A673 (cell line): ENCODE data around the gene POU2F3.

Source experiments
- EZH2 ChIP-seq: fragments of 200-600 bp; sonication (generic); IDR thresholded peaks from 2 replicates; pipeline ENCODE4 v1.6.1; 2017; ENCODE audit warnings: borderline replicate concordance, low read depth, mild to moderate bottlenecking, mixed read lengths, antibody characterized with exemption, low read length; ENCODE audit not compliant: poor library complexity, severe bottlenecking
- TF ChIP-seq, protein P1 (sequence below): fragments of 300-800, 200-600 bp; sonication (generic); conservative IDR thresholded peaks from 2 replicates; pipeline ENCODE4 v1.5.1; 2017; ENCODE audit warnings: low read depth, mild to moderate bottlenecking, antibody characterized with exemption, low read length, moderate library complexity, mixed read lengths

DNA sequence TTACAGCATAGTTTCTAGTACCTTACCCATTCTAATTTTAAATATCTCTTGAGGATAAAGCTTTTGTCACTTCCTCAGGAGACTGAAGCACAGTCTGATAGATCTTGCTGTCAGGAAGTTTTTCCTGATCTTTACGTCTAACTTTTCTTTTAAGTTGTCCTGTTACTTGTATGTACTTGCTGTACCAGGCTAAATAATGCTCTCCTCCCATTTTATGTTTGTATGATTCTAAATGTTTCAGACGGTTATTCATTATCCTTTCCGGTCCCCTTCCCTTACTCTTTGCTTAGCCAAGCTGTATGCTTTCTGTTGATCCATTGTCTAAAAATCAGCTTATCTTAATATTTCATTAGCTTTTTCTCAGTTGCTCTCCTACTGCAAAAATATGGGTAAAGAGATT, 102.3 kb downstream of the POU2F3 start:
- TF ChIP-seq, protein P1, sequence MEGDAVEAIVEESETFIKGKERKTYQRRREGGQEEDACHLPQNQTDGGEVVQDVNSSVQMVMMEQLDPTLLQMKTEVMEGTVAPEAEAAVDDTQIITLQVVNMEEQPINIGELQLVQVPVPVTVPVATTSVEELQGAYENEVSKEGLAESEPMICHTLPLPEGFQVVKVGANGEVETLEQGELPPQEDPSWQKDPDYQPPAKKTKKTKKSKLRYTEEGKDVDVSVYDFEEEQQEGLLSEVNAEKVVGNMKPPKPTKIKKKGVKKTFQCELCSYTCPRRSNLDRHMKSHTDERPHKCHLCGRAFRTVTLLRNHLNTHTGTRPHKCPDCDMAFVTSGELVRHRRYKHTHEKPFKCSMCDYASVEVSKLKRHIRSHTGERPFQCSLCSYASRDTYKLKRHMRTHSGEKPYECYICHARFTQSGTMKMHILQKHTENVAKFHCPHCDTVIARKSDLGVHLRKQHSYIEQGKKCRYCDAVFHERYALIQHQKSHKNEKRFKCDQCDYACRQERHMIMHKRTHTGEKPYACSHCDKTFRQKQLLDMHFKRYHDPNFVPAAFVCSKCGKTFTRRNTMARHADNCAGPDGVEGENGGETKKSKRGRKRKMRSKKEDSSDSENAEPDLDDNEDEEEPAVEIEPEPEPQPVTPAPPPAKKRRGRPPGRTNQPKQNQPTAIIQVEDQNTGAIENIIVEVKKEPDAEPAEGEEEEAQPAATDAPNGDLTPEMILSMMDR, result no peak
- TF ChIP-seq EZH2, result no peak
